RWPE1 (cell line): ENCODE data around the gene CCAR1.
"Not testable (repeated sequence)": the region's sequence is repeated elsewhere in the genome, so short reads cannot be mapped to it uniquely, and the experiment has no call there.

ENCODE experiments used
- CTCF ChIA-PET: fragments of 350-600 bp; sonication (Branson Sonifier 250); formaldehyde crosslinking; extraction: SDS; loops from one replicate; lab custom pipeline; 2021; lab: Yijun Ruan, JAX
- POLR2A ChIA-PET: fragments of 400-600 bp; formaldehyde crosslinking; extraction: SDS; loops from one replicate; lab custom pipeline; 2020; ENCODE audit warnings: antibody characterized with exemption; ENCODE audit not compliant: low non-redundant PET; lab: Yijun Ruan, JAX
- DNase-seq: peaks from one replicate; pipeline ENCODE4 v3.0.0; 2012; ENCODE audit warnings: low spot score
- H3K27ac ChIP-seq: fragments of 450-650 bp; 2 replicates; pipeline ENCODE4 v1.5.1; 2017
- CTCF ChIP-seq: fragments of 450-650 bp; conservative IDR thresholded peaks from 2 replicates; pipeline ENCODE4 v1.5.1; 2017; ENCODE audit warnings: low read depth, mild to moderate bottlenecking

Gene CCAR1

GRCh38 chr10:68705548-68705947, 15.5 kb upstream of the CCAR1 start:
- CTCF ChIA-PET = no interaction called here
- DNase-seq = no peak
- TF ChIP-seq CTCF = no peak
- H3K27ac ChIP-seq = no peak overlapping the region
- POLR2A ChIA-PET = no interaction called here

GRCh38 chr10:68708987-68709386, 12.1 kb upstream of the CCAR1 start:
- DNase-seq, H3K27ac ChIP-seq: not testable (repeated sequence)
- ChIA-PET CTCF (interaction anchor here (0.7 kb wide), 1 partner anchor 9 kb away, joined by 5 read pairs; no protein-coding TSS in a partner anchor), POLR2A (interaction anchor here (0.7 kb wide), 1 partner anchor 12 kb away, joined by 3 read pairs; the partner anchor contains the start of gene CCAR1)

- DNase-seq, H3K27ac ChIP-seq, POLR2A ChIA-PET: not testable (repeated sequence)
- CTCF ChIA-PET = interaction anchor here (1.1 kb wide), 1 partner anchor 163 kb away, joined by 3 read pairs; no protein-coding TSS in a partner anchor
These were observed 8.0 kb upstream of the CCAR1 start for GRCh38 chr10:68713065-68713464.

- DNase-seq = no peak
- POLR2A ChIA-PET = no interaction called here
- CTCF ChIA-PET = no interaction called here
- no peak for TF ChIP-seq CTCF
- no peak overlapping the region for H3K27ac ChIP-seq
These were observed 3.6 kb upstream of the CCAR1 start for GRCh38 chr10:68717435-68717834.

GRCh38 chr10:68721673-68722335, 765 bp downstream of the CCAR1 start:
- DNase-seq = no peak
- TF ChIP-seq CTCF = no peak
- CTCF ChIA-PET = interaction anchor here (0.6 to 1.5 kb wide), 2 partner anchors 66 to 315 kb away, joined by 3 to 4 read pairs; partner anchors contain the start of gene RUFY2
- POLR2A ChIA-PET = interaction anchor here (0.6 to 0.9 kb wide), 2 partner anchors 12 to 282 kb away, joined by 3 to 4 read pairs; no protein-coding TSS in a partner anchor
- H3K27ac ChIP-seq = peak overlapping the region; percentile 94

- POLR2A ChIA-PET = no interaction called here
- CTCF ChIA-PET = interaction anchor here (0.7 to 0.9 kb wide), 4 partner anchors 8 to 864 kb away, joined by 3 to 4 read pairs (median 3); no protein-coding TSS in a partner anchor
- no peak overlapping the region for H3K27ac ChIP-seq
These were observed 4.0 kb downstream of the CCAR1 start for GRCh38 chr10:68725016-68725415.

GRCh38 chr10:68727146-68727545, 6.1 kb downstream of the CCAR1 start:
- TF ChIP-seq CTCF = no peak
- peak overlapping the region; percentile 35; the same call in 1 of the 2 replicates for H3K27ac ChIP-seq
- POLR2A ChIA-PET = no interaction called here
- CTCF ChIA-PET = interaction anchor here (0.5 to 1.0 kb wide), 4 partner anchors 25 to 379 kb away, joined by 3 to 5 read pairs (median 4); no protein-coding TSS in a partner anchor
- no peak for DNase-seq

More at GRCh38 chr10:68725016-68725415, 4.0 kb downstream of the CCAR1 start:
- DNase-seq = no peak
- TF ChIP-seq CTCF = no peak
